Stimulated activated CD8-positive, alpha-beta memory T cell treated with anti-CD3 and anti-CD28 coated beads, Interleukin-2, amount 100 ng/mL, for 48 hours (primary cell): Measurements from ENCODE around the gene DACT3.

Source experiments
- DNase-seq, 2 donors: peaks; one replicate each; pipeline ENCODE4 v3.0.0-alpha.2; 2020; ENCODE audit warnings: low read depth in 2 of 2

DACT3 gene

GRCh38 chr19:46598372-46598917, 62.5 kb downstream of the DACT3 start:
- no peak for DNase-seq
